Measurements from ENCODE around the gene DNAJB11. TPM values are rescaled to one million over a fixed set of nuclear protein-coding genes. Genes with fewer than 3 reads are reported as not detected.
A peak's percentile ranks its signal among the peaks of the same experiment; 100 is the strongest.

Gene DNAJB11
- total and polyA plus RNA-seq, 8 donors, result 17.0 to 62.1 (median 31.9) TPM

GRCh38 chr3:186589121-186589520, 18.6 kb downstream of the DNAJB11 start:
- TF ChIP-seq CTCF (IDR thresholded peaks at IDR 0.05) (no peak), POLR2A (IDR thresholded peaks at IDR 0.05) (no peak), EP300 (IDR thresholded peaks at IDR 0.05) (no peak), POLR2AphosphoS5 (IDR thresholded peaks at IDR 0.05) (no peak)
- Histone ChIP-seq H3K27me3 (no peaks in the 10 kb centered on the region), H3K4me1 (peaks cover 0 to 11% (median 0%) of the 10 kb centered on the region in 4 donors), H3K4me3 (no peak overlapping the region), H3K36me3 (peaks cover 5 to 31% (median 22%) of the 10 kb centered on the region in 4 donors), H3K27ac (no peak overlapping the region), H3K9me3 (no peaks in the 10 kb centered on the region)
- DNase-seq, result no peak
- 28 to 45% (median 33%) methylated on average over 3 of the region's 3 CpGs for WGBS, 5 donors
- intact Hi-C loops (cut with DNase I; ENCODE audit: low total_unique reads), result no loop called here

- H3K27me3 ChIP-seq, result no peaks in the 10 kb centered on the region
- peaks cover under 1 to 22% (median 13%) of the 10 kb centered on the region in 4 donors for H3K36me3 ChIP-seq
- TF ChIP-seq POLR2AphosphoS5 (IDR thresholded peaks at IDR 0.05), result no peak
- TF ChIP-seq EP300 (IDR thresholded peaks at IDR 0.05), result no peak
- no peak for TF ChIP-seq CTCF (IDR thresholded peaks at IDR 0.05)
- TF ChIP-seq POLR2A (IDR thresholded peaks at IDR 0.05), result no peak
- peak in 1 of 2 donors; percentile 16 for DNase-seq
- 42 to 62% (median 55%) methylated on average over 5 of the region's 5 CpGs for WGBS, 5 donors
- no peaks in the 10 kb centered on the region for H3K9me3 ChIP-seq
- H3K4me3 ChIP-seq, result no peak overlapping the region
- H3K4me1 ChIP-seq, result peaks cover 0 to 11% (median 0%) of the 10 kb centered on the region in 4 donors
- peak overlapping the region in 2 of 5 donors; percentile 9 to 52 for H3K27ac ChIP-seq
- intact Hi-C loops (cut with DNase I; ENCODE audit: low total_unique reads), result no loop called here
Observed at GRCh38 chr3:186589856-186590579, 19.5 kb downstream of the DNAJB11 start.

DNA sequence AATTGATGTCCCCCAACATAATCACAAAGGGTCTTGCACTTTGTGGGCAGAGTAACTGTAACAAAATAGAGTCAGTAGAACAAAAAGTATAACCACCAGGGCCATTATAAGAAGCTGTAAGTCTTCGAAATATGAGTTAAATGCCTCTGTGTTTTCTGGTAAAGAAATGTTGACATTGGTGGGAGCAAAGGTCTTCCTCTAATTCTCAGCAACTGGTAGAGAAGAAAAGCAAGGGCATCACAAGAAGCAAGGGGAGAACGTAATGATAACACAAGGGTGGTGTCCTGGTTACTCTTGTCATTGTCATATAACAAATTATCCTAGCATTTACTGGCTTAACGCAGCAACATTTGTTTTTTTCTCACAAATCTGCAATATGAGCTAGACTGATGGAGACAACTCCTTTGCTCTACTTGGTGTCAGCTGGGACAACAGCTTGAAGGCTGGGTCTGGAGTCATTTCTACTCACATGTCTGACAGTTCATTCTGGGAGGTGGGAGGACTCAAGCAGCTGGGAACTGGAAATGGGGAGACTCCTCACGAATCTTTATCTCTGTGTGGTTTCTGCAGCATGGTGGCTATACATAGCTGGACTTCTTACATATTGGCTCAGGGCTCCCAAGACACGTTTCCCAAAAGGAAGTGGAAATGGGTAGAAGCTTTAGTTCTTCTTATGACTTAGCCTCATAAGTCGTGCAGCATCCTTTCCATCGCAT, 20.2 kb downstream of the DNAJB11 start:
- Histone ChIP-seq H3K27ac (peak overlapping the region in 1 of 5 donors; percentile 52), H3K36me3 (peaks cover 0 to 14% (median 6%) of the 10 kb centered on the region in 4 donors), H3K4me1 (peaks cover 0 to 11% (median 0%) of the 10 kb centered on the region in 4 donors), H3K27me3 (no peaks in the 10 kb centered on the region), H3K4me3 (no peak overlapping the region), H3K9me3 (no peaks in the 10 kb centered on the region)
- no peak for DNase-seq
- WGBS, 5 donors, result 62 to 68% (median 67%) methylated on average over 7 of the region's 7 CpGs
- TF ChIP-seq CTCF (IDR thresholded peaks at IDR 0.05) (no peak), EP300 (IDR thresholded peaks at IDR 0.05) (no peak), POLR2AphosphoS5 (IDR thresholded peaks at IDR 0.05) (no peak), POLR2A (IDR thresholded peaks at IDR 0.05) (no peak)
- intact Hi-C loops (cut with DNase I; ENCODE audit: low total_unique reads), result no loop called here

GRCh38 chr3:186592682-186593081, 22.2 kb downstream of the DNAJB11 start:
- Histone ChIP-seq H3K27me3 (no peaks in the 10 kb centered on the region), H3K4me1 (peaks cover 0 to 11% (median 0%) of the 10 kb centered on the region in 4 donors), H3K4me3 (no peak overlapping the region), H3K27ac (no peak overlapping the region), H3K36me3 (no peaks in the 10 kb centered on the region), H3K9me3 (no peaks in the 10 kb centered on the region)
- WGBS, 5 donors, result 86 to 99% (median 93%) methylated on average over 4 of the region's 4 CpGs
- no peak for DNase-seq
- TF ChIP-seq POLR2A (IDR thresholded peaks at IDR 0.05), result no peak
- no peak for TF ChIP-seq POLR2AphosphoS5 (IDR thresholded peaks at IDR 0.05)
- TF ChIP-seq EP300 (IDR thresholded peaks at IDR 0.05), result no peak
- intact Hi-C loops (cut with DNase I; ENCODE audit: low total_unique reads), result no loop called here
